Activated gamma-delta T cell treated with anti-CD3 and anti-CD28 coated beads, Interleukin-2, amount 50 U/mL, for 16 hours (primary cell): ENCODE data around the gene PC.
A peak's percentile ranks its signal among the peaks of the same experiment; 100 is the strongest.
"Not testable (repeated sequence)": the region's sequence is repeated elsewhere in the genome, so short reads cannot be mapped to it uniquely, and the experiment has no call there.

Source experiments
- DNase-seq: peaks from one replicate; pipeline ENCODE4 v3.0.0-alpha.2; 2020; ENCODE audit warnings: low read depth

Gene PC

GRCh38 chr11:66958232-66958955 is at the start of gene PC:
TSS of gene PC (minus strand) at chr11:66958383. CDS start at chr11:66872159, 86,224 bp downstream.
- DNase-seq = peak; percentile 96

DNA sequence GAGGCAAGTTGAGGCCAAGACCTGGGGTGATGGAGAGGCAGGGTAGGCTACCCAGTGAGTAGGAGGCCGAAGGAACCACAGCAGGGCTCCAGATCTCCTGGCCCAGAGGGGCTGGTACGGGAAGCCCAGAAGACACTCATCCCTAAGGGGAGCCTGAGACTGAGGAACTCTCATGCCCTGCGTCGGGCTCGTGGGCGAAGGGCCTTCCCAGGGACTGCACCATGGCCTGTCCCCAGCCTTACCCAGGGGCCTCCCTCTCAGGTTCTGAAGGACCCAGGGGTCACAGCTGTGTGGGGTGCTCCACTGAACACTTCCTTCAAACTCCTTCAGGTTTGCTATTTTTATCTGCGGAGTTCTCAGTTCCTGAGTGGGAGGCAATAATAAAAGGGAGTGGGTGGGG is 48.9 kb upstream of the PC start:
- no peak for DNase-seq

- DNase-seq = no peak
Observed at GRCh38 chr11:67006029-67006884, 48.1 kb upstream of the PC start.

DNA sequence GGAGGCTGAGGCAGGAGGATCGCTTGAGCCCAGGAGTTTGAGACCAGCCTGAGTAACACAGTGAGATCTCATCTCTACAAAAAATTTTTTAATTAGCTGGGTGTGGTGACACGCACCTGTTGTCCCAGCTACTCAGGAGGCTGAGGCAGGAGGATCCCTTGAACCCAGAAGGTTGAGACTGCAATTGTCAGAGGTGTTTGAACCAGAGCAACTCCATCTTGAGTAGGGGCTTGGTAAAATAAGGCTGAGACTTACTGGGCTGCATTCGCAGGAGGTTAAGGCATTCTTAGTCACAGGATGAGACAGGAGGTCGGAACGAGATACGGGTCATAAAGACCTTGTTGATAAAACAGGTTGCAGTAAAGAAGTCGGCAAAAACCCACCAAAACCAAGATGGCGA is 47.0 kb upstream of the PC start:
- not testable (repeated sequence) for DNase-seq

GRCh38 chr11:67002921-67003411 is 44.8 kb upstream of the PC start:
- no peak for DNase-seq

DNA sequence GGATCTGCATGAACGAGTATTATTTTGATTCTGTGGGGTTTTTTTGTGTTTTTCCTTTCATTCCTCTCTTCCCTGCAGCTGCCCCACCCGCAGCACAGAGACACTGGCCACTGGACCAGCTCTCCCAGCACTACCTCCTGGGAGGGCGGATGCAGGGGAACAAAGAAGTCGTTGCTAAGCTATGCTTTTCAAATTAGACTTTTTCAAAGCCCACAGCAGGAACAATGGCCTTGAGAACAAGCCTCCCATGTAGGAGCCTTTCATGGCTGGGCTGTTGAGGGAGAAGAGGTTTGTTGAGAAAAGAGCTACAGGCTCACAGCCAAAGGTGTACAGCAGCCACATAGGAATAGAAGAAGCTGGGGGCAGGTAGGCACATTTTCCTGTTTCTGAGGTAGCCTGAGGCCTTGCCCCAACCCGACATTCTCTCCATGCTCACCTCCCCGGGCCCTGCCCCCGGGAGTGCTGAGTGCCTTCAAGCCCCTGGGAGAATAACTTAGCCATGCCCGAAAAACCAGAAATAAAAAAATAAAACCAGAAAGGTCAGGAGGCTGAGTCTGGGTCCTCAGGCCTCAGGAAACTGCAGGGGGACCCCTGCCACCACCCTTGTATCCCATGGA is 44.2 kb upstream of the PC start:
- no peak for DNase-seq

- no peak for DNase-seq
Observed at GRCh38 chr11:67001332-67001731, 43.1 kb upstream of the PC start.

DNA sequence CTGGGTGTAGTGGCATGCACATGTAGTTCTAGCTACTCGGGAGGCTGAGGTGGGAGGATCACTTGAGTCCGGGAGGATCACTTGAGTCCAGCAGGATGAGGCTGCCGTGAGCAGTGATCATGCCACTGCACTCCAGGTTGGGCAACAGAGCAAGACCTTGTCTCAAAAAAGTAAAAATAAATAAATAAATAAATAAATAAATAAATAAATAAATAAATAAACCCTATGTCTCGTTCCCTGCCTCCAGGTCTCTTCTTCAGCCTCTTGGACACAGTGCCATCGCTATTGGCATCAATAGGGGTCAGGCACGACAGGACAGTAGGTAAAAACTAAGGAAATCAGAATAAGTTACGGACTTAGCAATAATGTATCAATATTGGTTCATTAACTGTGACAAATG is 41.4 kb upstream of the PC start:
- no peak for DNase-seq

DNA sequence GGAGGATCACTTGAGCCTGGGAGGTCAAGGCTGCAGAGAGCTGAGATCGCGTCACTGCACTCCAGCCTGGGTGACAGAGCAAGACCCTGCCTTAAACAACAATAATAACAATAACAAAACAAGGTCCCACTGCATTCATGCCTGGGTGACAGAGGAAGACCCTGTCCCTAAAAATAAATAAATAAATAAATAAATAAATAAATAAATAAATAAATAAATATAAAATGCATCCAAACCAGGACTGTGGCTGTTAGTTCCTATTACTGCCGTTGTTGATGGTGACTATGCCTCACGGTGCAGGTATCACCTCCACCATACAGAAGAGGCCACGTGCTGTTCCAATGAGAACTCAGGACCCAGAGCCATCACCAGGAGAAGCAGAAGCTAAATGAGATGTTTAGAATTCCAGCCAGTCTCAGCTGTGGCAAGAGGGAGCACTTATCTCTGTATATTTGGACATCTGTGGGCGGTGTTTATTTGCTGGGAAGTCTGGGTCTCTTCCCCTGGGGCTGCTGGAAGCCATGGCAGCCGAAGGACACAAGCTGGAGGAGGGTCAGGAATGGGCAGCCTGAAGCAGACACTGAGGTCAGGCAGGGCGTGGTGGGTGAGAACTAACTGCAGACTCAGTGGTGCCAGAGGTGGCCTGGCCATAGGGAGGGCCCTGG is 38.6 kb upstream of the PC start:
- DNase-seq = no peak

DNA sequence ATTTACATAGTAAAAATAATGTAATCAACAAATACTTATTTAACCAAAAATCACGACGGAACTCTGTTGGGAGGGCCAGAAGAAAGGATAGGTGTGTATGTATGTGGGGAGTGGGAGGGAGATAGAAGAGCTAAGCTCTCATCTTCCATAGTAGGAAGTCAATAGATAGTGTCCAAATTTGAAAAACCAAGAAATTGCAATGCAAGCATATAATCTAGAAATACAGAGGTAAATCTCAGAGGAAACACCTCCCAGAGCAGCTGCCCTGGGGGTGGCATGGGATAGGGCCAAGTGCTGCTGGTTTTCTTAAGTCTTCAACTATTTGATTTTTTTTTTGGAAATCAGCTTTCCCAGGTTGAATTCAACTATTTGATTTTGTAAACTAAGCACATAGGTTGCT is 33.9 kb upstream of the PC start:
- DNase-seq = no peak

- not testable (repeated sequence) for DNase-seq
Observed at GRCh38 chr11:66989360-66989759, 31.2 kb upstream of the PC start.

DNA sequence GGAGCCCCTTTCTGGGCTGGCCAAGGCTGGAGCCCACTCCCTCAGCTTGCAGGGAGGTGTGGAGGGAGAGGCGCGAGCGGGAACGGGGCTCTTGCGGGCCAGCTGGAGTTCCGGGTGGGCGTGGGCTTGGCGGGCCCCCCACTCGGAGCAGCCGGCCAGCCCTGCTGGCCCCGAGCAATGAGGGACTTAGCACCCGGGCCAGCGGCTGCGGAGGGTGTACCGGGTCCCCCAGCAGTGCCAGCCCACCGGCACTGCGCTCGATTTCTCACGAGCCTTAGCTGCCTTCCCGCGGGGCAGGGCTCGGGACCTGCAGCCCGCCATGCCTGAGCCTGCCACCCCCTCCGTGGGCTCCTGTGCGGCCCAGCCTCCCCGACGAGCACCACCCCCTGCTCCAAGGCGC is 30.6 kb upstream of the PC start:
- DNase-seq = not testable (repeated sequence)

DNA sequence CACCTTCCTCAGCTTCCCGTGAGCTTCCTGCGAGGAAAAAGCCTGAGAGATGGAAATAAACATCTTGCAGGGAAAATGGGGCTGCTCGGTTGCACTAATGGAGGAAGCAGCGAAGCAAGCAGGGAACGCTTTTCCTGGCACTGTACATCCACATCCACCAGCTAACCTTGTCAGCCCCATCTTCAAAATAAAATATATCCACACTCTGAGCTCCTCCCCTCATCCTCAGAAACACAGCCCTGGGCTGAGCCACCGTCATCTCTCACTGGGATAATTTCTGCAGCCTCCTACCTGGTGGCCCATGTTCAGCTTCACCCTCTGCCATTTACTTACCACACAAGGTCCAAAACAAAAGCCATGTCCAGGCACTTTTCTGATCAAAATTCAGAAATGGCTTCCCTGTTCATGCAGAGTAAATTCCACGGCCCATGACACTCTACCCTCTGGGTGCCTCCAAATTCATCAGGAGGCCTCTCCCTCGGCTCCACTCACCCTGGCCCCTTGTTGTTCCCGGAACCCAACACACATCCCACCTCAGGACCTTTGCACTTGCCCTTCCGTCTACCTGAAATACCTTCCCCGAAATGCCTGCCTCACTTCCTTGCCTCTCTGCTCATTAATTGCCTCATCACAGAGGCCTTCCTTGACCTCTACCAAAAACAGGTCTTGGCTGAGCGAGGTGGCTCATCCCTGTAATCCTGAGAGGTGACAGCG is 29.9 kb upstream of the PC start:
- no peak for DNase-seq

DNA sequence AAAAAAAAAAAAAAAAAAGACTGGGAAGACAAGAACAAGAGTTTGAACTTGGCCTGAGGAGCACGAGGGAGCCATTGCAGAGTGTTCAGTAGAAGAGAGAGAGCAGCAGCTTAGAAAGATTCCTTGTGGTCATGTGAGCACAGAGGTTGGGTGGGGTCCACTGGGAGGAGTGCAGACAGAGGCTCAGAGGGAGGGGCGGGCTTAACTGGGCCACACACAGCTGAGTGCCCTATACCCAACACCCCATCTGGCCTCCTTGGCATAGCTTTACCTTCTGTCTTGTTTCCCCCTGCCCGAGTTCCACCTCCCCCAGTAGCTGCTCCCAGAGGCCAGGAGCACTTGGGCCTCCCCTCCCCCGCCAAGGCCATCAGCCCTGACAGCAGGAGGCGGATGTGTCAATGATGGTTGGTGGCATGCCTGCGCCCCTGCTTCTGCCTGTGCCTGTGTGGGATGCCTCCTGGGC is 29.0 kb upstream of the PC start:
- DNase-seq = no peak

- no peak for DNase-seq
Observed at GRCh38 chr11:66986178-66986545, 28.0 kb upstream of the PC start.

- no peak for DNase-seq
Observed at GRCh38 chr11:66985508-66986177, 27.5 kb upstream of the PC start.

DNA sequence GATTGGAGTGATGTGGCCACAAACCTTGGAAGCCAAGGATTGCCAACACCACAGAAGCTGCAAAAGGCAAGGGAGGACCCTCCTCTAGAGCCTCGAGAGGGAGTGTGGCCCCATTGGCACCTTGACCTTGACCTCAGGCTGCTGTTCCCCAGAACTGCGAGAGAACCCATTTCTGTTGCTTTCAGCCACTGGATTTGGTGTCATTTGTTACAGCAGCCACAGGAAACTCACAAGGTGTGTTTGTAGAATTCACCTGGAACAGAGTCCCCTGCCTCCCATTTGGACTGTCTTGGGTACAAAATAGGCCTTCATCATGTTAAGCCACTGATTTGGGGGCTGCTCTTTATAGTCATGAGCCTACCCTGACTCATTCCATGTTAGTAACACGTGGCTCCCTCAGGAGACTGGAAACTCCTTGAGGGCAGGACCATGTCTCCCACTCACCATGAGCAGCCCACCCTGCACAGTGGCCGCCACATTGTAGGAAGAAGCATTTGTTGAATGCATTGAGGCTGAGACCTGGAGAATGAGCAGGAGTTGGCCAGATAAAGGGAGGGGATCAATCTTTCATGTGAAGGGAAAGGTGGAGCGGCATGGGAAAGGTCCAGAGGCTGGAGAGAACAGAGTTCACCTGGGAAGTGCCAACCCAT is 25.2 kb upstream of the PC start:
- no peak for DNase-seq

- DNase-seq = no peak
Observed at GRCh38 chr11:66981976-66982578, 23.9 kb upstream of the PC start.

GRCh38 chr11:66979336-66979980 is 21.3 kb upstream of the PC start:
- DNase-seq = no peak

GRCh38 chr11:66978717-66979116 is 20.5 kb upstream of the PC start:
- no peak for DNase-seq
